A673 (cell line): ENCODE data around the gene DNAH1. TPM values are rescaled to one million over a fixed set of nuclear protein-coding genes. Genes with fewer than 3 reads are reported as not detected.

Source experiments
- BruUV-seq: library from RNA; stranded (reverse); fragments of 400-500 nt; replicated peaks from 2 replicates; lab custom pipeline; 2021; lab: Mats Ljungman, UMichigan
- CTCF ChIA-PET: fragments of 300-600 bp; sonication (Branson Sonifier 250); formaldehyde crosslinking; loops from one replicate; lab custom pipeline; 2022; ENCODE audit warnings: antibody characterized with exemption; lab: Charles Lee
- POLR2A ChIA-PET: fragments of 300-600 bp; sonication (Branson Sonifier 250); formaldehyde crosslinking; loops from one replicate; lab custom pipeline; 2022; ENCODE audit warnings: antibody characterized with exemption; ENCODE audit not compliant: low non-redundant PET; lab: Charles Lee
- DNase-seq: peaks from one replicate; pipeline ENCODE4 v3.0.0-alpha.2; 2015; ENCODE audit warnings: low spot score
- H3K27ac ChIP-seq: fragments of 200-600 bp; sonication (generic); 2 replicates; pipeline ENCODE4 v1.5.1; 2016; ENCODE audit warnings: mixed run types, low read depth, mild to moderate bottlenecking, mixed read lengths, antibody characterized with exemption, low read length; ENCODE audit not compliant: poor library complexity, severe bottlenecking
- H3K27me3 ChIP-seq: fragments of 200-600 bp; sonication (generic); replicated peaks from 2 replicates; pipeline ENCODE4 v1.6.1; 2017; ENCODE audit warnings: mixed run types, low read depth, mild to moderate bottlenecking, mixed read lengths, antibody characterized with exemption, low read length; ENCODE audit not compliant: insufficient read depth, poor library complexity
- H3K36me3 ChIP-seq: fragments of 200-600 bp; sonication (generic); 2 replicates; pipeline ENCODE4 v1.6.1; 2016; ENCODE audit warnings: mixed run types, mild to moderate bottlenecking, mixed read lengths, antibody characterized with exemption, low read length; ENCODE audit not compliant: insufficient read depth, poor library complexity, severe bottlenecking
- H3K4me1 ChIP-seq: fragments of 200-600 bp; sonication (generic); 2 replicates; pipeline ENCODE4 v1.6.1; 2017; ENCODE audit warnings: mixed run types, mild to moderate bottlenecking, mixed read lengths, antibody characterized with exemption, low read length; ENCODE audit not compliant: insufficient read depth, poor library complexity, severe bottlenecking
- H3K4me3 ChIP-seq: fragments of 200-600 bp; sonication (generic); 2 replicates; pipeline ENCODE4 v1.5.1; 2016; ENCODE audit warnings: low read depth, mixed run types, mild to moderate bottlenecking, mixed read lengths, low read length; ENCODE audit not compliant: poor library complexity, severe bottlenecking
- H3K9me3 ChIP-seq: fragments of 200-600 bp; sonication (generic); 2 replicates; pipeline ENCODE4 v1.6.1; 2016; ENCODE audit warnings: mixed run types, low read depth, mild to moderate bottlenecking, mixed read lengths, antibody characterized with exemption, low read length; ENCODE audit not compliant: poor library complexity, severe bottlenecking
- CTCF ChIP-seq: fragments of 300-800, 200-600 bp; sonication (generic); conservative IDR thresholded peaks from 2 replicates; pipeline ENCODE4 v1.5.1; 2017; ENCODE audit warnings: low read depth, mild to moderate bottlenecking, antibody characterized with exemption, low read length, moderate library complexity, mixed read lengths
- EZH2 ChIP-seq: fragments of 200-600 bp; sonication (generic); IDR thresholded peaks from 2 replicates; pipeline ENCODE4 v1.6.1; 2017; ENCODE audit warnings: borderline replicate concordance, low read depth, mild to moderate bottlenecking, mixed read lengths, antibody characterized with exemption, low read length; ENCODE audit not compliant: poor library complexity, severe bottlenecking
- intact Hi-C: fragments of 100-400 bp; cut with micrococcal nuclease; formaldehyde crosslinking; loops from one replicate; pipeline ENCODE4 v1.10.0; 2022; ENCODE audit not compliant: unreplicated experiment
- total RNA-seq: library from RNA; stranded (reverse); gene quantifications from 2 replicates; pipeline ENCODE4 v1.2.3, GENCODE V29; 2021

Gene DNAH1
- total RNA-seq, 1 experiment from 2014 or later = 1.3 TPM

GRCh38 chr3:52433328-52433995 is 117.3 kb downstream of the DNAH1 start:
- ChIA-PET POLR2A (interaction anchor here (0.6 to 0.7 kb wide), 2 partner anchors 24 to 458 kb away, joined by 3 to 6 read pairs; no protein-coding TSS in a partner anchor), CTCF (no interaction called here)
- H3K9me3 ChIP-seq = no peaks in the 10 kb centered on the region
- no peaks in the 10 kb centered on the region for H3K36me3 ChIP-seq
- no peak overlapping the region for H3K4me3 ChIP-seq
- no peaks in the 10 kb centered on the region for H3K27me3 ChIP-seq
- intact Hi-C loops = no loop called here
- no peaks in the 10 kb centered on the region for H3K4me1 ChIP-seq
- H3K27ac ChIP-seq = no peak overlapping the region
- TF ChIP-seq EZH2 (no peak), CTCF (no peak)
- no peak for DNase-seq
- BruUV-seq = no TSS peak

- Histone ChIP-seq H3K27me3 (no peaks in the 10 kb centered on the region), H3K36me3 (no peaks in the 10 kb centered on the region), H3K4me1 (no peaks in the 10 kb centered on the region), H3K4me3 (no peak overlapping the region), H3K27ac (no peak overlapping the region), H3K9me3 (no peaks in the 10 kb centered on the region)
- TF ChIP-seq EZH2 (no peak), CTCF (no peak)
- intact Hi-C loops = no loop called here
- CTCF ChIA-PET = no interaction called here
- DNase-seq = no peak
- POLR2A ChIA-PET = no interaction called here
- no TSS peak for BruUV-seq
Measured at GRCh38 chr3:52433996-52434479, 117.9 kb downstream of the DNAH1 start.

- TF ChIP-seq EZH2 = no peak
- TF ChIP-seq CTCF = no peak
- Histone ChIP-seq H3K9me3 (no peaks in the 10 kb centered on the region), H3K27me3 (no peaks in the 10 kb centered on the region), H3K4me1 (no peaks in the 10 kb centered on the region), H3K36me3 (no peaks in the 10 kb centered on the region), H3K27ac (no peak overlapping the region), H3K4me3 (no peak overlapping the region)
- ChIA-PET POLR2A (no interaction called here), CTCF (no interaction called here)
- intact Hi-C loops = no loop called here
- BruUV-seq = no TSS peak
- no peak for DNase-seq
Measured at GRCh38 chr3:52434491-52435115, 118.5 kb downstream of the DNAH1 start.
